ENCODE data around the gene LARGE1.

GRCh38 chr22:33925194-33925593 is 4.9 kb upstream of the LARGE1 start:
- TF ChIP-seq CTCF (conservative IDR thresholded peaks at IDR 0.05; ENCODE audit: low read depth, low read length) (no peak), RAD21 (IDR thresholded peaks at IDR 0.05; ENCODE audit: low read length) (no peak)

Data from IMR-90 (cell line).